HUDEP-2 (cell line): ENCODE data around the gene TAAR8.
"Not testable (repeated sequence)": the region's sequence is repeated elsewhere in the genome, so short reads cannot be mapped to it uniquely, and the experiment has no call there.

Experiments
- DNase-seq, 76 experiments: peaks; one replicate each; lab custom pipeline; 2025; ENCODE audit not compliant: unreplicated experiment in 76 of 76; lab: John Stamatoyannopoulos, UW

Gene TAAR8

DNA sequence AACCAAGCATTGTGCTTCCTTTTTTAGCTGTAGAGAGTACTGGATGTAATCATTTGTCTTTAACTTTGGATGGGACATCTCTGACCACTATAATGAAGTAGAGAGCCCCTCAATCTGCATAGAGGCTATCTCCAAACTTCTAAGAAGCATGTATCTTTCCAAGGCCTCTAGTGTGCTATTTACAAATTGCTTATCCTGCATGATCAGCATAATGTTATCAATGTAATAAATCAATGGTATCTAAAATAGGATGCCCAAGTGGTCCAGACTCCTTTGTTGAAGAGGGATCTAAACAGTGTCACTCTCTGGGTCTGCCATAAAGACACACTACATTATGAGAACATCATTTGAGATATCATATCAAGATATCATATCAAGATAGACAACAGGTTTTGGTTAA lies 7.6 kb upstream of the TAAR8 start:
- DNase-seq: no peak

DNA sequence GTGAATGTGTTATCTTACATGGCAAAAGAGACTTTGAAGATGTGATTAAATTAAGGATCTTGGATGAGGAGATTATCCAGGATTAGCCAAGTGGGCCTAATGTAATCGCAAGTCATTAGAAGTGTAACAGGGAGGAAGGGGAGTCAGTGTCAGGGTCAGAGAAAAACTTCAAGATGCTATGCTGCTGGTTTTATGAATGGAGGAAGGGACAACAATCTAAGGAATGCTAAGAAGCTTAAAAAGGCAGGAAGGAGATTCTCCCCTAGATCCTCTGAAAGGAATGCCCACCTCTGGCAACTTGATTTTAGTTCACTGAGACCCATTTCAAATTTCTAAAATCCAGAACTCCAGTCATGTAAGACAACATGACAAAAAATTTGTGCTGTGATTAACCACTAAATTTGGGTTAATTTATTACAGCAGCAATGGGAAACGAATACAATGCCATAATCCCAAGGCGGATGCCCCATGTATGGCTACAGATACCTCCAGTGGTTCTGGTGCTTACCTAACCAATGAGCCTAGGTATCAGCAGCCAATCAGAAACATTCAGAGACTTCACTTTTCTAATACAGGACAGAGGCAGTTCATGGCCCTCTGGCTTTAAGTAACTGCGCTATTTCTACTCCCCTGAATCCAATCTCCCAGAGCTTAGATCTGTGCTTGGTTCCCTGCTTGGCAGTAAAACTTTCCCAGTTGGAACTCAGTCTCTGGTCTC lies 3.6 kb upstream of the TAAR8 start:
- DNase-seq: no peak

DNA sequence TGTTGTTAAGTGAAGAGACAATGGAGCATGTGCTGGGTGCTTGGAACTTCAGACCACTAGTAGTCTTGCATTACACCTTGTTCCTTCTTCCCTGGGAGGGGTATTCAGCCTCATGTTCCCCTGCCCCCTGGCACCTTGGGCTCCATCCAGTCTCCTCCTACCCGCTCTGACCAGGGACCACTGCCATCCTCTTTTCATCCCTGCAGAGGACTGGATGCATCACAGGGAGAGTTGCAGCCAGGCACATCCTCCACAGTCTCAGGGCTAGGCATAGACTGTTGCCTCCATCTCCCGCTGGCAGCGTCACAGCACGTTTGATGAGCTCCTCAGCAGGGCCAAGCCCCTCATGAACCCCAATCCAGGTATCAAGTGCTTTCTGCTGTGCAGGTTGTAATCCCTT lies 1.3 kb upstream of the TAAR8 start:
- DNase-seq: no peak

DNA sequence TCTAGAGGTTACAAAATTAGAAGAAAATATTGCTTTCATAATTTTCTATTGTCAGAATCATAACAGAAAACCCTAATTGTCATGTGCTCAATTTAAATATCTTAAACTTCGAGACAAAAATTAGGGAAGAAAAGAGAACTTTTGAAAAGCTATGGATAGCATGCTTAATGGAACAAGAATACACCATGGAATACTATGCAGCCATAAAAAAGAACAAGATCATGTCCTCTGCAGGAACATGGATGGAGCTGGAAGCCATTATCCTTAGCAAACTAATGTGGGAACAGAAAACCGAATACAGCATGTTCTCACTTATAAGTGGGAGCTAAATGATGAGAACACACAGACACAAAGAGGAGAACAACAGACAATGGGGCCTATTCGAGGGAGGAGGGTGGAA lies 7.6 kb downstream of the TAAR8 start:
- DNase-seq: not testable (repeated sequence)

DNA sequence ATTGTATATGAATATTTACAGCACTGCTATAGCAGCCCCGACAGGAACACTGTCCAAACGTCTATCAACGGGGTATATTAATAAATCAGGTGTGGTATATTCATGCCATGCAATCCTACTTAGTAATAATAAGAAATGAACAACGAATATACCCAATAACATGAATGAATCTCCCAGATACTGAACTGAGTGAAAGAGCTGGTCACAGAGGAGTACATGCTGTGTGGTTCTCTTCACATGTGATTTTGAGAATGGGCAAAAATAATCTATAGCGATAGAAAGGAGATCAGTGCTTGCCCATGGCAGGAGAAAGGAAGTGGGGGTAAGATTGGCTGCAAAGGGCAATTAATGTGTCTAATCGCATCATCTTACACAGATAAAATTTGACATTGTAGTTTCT lies 13.9 kb downstream of the TAAR8 start:
- no peak for DNase-seq

DNA sequence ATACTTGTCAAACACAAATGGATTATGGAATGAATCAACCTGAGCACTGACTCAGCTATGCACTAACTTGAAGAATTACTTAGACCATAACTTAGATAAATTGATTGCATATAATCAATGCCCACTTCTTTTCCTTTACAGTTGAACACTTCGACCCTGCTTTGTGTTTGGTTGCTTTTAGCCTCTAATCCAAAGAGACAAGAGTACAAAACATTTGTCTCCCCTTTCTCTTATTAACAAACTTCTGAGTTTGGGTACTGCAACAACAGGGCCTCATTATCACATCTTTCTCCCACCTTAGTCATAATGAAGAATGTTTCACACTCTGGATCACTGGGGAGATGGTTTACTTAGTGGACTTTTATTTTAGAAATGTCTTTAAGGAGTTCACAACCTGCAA lies 15.1 kb downstream of the TAAR8 start:
- DNase-seq: no peak

DNA sequence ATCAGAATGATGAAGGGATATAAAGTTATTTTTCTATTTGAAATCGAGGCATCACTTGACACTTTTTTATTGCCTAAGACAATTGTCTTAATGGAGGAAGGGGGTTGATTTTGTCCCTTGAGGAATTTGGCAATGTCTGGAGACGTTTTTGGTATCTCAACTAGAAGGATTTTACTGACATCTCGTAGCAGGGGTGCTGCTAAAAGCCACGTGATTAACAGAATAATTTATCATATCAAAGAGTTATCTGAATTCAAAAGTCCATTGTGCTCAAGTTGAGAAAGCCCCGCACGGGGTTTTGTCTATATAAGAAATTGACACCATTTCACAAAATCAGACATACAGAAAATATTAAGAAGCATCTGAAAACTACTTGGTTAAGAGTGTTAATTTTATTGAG lies 16.1 kb downstream of the TAAR8 start:
- DNase-seq: no peak

DNA sequence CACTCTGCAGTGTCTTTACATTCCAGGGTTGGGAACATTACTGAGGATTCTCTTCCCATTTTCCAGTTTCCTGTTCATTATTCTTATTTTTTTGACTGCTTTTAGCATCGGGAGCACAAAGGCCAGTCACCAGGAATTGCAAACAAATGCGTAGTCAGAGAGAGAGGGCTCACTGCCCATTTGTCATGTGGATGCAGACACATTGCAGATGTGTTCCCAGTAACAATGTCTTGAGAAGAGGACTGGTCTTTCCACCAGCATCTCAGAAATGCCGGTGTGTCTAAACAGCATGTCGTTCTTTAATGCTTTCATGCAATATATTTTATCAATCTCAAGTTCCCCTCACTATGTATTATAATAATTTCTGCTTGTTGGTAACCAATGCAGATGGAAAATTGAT lies 16.7 kb downstream of the TAAR8 start:
- no peak for DNase-seq

DNA sequence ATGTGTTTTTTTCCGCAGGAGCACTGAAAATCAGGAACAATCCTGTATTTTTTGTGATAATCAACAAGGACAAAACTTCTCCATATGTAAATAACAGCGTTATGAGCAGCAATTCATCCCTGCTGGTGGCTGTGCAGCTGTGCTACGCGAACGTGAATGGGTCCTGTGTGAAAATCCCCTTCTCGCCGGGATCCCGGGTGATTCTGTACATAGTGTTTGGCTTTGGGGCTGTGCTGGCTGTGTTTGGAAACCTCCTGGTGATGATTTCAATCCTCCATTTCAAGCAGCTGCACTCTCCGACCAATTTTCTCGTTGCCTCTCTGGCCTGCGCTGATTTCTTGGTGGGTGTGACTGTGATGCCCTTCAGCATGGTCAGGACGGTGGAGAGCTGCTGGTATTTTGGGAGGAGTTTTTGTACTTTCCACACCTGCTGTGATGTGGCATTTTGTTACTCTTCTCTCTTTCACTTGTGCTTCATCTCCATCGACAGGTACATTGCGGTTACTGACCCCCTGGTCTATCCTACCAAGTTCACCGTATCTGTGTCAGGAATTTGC lies 17.8 kb downstream of the TAAR8 start, which contains the start of gene TAAR6:
TSS of gene TAAR6 (plus strand) at position 102 of the 557 bp plus-strand sequence. CDS start at position 102, 0 bp downstream.
- no peak for DNase-seq

DNA sequence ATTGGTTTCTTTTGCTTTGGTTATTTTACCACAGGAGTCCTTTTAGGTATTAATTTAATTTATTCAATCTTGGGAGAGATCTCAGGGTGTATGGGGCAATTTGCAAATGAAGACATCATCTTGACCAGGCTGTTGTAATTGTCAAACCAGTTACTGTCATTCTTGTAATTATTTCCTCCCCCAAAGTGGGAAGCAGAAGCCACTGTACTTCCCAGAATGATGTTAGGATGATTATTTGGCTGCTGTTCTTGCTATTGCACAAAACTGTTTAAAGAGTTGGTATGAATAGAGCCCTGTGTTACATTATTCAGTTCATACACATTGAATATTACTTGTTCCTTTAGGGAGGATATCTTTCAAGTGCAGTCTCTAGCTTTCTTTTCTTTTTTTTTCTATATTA lies 19.3 kb downstream of the TAAR8 start:
- no peak for DNase-seq

DNA sequence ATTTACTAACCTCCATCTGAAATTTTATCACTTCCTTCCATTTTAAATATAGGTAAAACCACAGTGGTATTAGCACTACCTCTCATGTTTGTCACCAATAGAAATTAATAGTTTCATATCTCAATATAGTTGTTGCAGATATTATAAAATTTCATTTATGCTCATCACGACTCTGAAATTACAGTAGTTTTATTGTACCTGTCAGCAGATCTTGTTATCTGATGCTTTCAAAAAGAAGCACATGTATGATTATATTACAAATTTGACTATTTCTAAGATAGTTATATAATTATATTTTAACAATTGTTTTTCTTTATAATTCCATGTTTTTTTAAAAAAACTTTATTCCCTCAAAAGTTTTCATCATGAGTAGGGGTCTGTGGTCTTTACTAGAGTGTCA lies 32.2 kb downstream of the TAAR8 start:
- no peak for DNase-seq

DNA sequence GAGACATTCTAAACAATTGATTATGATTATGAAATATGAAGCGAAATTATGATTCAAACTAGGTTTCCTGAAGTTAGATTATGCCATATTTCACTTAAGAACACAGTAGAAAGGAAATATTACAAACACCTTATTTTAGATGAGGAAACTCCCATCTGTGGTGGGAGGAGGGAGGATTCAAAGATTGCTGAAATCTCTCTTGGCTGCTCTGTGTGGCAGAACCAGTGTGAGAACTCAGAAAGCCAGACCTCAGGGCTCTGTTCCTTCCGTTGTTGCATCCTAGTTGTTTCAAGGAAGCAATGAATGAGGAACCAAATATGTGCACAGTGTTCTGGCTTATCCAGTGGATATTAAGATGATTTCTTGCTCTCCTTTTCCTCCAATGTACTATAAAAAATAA lies 35.0 kb downstream of the TAAR8 start:
- no peak for DNase-seq

DNA sequence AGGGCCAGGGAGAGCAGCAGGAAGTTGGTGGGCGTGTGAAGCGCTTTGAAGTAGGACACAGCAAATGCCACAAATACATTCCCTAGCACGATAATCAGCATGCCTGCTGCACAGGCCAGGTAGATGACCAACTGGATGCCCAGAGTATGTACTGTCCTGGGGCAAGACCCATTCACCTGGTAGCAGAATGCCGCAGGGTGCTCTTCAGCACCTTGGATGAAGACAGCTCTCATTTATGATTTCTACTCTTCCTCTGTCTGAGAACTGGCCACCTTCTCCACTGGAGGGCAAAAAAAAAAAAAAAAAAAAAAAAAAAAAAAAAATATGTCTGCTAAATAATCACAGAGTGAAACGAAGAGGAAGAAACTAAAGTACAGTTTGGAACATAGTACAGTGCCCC lies 37.0 kb downstream of the TAAR8 start, which contains the start of gene TAAR5:
TSS of gene TAAR5 (minus strand) at position 288 of the 400 bp plus-strand sequence. CDS start at position 233, 55 bp downstream.
- no peak for DNase-seq

DNA sequence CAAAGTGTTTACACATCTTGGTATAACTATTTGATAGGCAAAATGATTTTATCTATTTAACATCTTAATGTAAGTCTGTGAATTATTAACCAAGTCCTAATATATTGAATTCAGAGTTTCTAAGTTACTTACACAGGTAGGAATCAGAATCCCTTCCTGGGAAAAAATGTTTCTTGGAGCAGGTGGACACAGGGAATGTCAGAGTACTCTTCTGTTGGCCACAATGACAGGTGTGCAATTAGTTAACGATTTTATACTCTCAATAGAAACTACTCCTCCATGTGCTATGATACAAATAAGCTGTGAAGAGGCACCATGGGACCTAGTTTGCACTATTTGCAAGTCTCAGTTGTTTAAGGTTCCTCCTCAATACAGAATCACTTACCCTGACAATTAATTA lies 37.9 kb downstream of the TAAR8 start:
- no peak for DNase-seq

DNA sequence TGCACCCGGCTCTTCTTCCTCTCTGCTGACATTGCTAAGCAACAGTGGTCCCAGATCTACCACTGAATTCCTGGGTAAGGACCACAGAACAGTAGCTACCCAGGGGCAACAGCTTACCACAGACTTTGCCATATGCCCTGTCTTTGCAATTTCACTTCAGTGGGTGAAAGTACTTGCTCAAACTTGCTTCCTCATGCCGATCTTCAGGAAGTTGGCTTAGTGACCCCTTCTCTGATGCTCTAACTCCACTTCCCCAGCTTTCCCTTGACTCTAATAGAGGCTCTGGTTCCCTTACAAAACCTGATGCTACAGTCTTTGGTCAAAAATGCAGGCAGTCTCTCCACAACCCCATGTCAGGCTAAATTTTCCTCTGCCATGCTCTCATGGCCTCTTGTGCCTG lies 40.4 kb downstream of the TAAR8 start:
- no peak for DNase-seq

DNA sequence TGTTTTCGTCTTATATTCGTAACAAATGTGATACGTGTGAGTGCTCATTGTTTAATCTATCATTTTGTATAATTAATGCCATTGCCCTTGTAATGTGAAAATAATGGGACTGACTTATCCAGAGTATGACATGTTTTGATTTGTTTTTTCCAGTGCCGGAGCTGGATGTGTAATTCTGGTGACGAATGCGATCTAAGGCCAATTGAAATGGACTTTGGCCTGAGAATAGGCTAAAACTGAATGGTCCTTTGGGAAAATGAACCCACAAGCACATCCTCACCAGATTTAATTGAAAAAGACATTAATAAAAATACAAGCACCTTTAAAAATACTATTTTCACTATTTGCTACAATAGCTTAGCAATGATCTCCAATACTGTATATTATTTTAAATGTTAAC lies 43.7 kb downstream of the TAAR8 start:
- DNase-seq: no peak

DNA sequence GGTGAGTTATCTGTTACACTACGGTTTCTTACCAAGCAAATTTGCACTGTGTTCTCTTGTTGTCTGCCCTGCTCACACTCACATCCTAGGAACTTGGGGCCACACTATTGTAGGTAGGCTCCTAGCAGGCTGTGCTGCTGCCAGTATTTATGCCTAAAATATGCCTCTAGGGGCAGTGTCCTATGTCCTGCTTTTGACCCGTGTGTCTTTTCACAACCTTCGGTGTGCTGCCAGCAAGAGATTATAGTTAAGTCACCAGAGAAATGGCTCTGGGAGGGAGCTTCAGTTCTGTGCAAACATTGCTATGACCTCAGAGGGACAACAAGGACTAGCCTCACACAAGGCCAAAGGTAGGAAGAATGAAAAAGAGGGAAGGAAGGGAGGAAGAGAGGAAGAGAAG lies 46.0 kb downstream of the TAAR8 start:
- peak in 6 of 76 experiments; percentile 9 to 41 (median 28) for DNase-seq

DNA sequence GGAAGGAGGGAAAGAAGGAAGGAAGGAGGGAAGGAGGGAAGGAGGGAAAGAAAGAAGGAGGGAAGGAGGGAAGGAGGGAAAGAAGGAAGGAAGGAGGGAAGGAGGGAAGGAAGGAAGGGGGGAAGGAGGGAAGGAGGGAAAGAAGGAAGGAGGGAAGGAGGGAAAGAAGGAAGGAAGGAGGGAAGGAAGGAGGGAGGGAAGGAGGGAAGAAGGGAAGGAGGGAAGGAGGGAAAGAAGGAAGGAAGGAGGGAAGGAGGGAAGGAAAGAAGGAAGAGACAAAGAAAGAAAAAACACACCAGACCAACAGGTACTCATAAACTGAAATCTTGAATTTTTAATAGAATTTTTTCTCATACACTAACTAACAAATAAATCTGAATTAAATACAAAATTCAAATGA lies 48.4 kb downstream of the TAAR8 start:
- not testable (repeated sequence) for DNase-seq
